Femur (tissue), 1 donor: ENCODE results near the gene SUZ12.
"Not testable (repeated sequence)": the region's sequence is repeated elsewhere in the genome, so short reads cannot be mapped to it uniquely, and the experiment has no call there.

Experiments
- DNase-seq: peaks from one replicate; pipeline ENCODE4 v3.0.0-alpha.2; 2017

SUZ12 gene

DNA sequence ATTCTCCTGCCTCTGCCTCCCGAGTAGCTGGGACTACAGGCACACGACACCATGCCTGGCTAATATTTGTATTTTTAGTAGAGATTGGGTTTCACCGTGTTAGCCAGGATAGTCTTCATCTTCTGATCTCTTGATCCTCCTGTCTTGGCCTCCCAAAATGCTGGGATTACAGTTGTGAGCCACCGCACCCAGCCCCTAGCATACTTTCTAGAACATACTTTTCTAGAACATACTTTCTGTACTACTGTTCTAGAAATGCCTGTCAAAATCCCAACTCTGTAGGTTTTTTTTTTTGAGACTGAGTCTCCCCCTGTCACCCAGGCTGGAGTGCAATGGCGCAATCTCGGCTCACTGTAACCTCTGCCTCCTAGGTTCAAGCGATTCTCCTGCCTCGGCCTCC, 27.3 kb downstream of the SUZ12 start:
- not testable (repeated sequence) for DNase-seq

DNA sequence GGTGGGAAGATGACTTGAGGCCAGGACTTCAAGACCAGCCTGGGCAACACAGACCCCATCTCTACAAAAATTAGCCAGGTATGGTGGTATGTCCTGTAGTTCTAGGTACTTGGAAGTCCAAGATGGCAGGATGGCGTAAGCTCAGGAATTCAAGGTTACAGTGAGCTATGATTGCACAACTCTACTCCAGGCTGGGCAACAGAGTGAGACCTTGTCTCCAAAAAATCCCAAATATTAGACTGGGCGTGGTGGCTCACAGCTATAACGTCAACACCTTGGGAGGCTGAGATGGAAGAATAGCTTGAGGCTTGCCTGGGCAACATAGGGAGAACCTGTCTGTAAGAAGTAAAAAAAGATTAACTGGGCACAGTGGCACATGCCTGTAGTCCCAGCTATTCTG, 30.8 kb downstream of the SUZ12 start:
- no peak for DNase-seq

DNA sequence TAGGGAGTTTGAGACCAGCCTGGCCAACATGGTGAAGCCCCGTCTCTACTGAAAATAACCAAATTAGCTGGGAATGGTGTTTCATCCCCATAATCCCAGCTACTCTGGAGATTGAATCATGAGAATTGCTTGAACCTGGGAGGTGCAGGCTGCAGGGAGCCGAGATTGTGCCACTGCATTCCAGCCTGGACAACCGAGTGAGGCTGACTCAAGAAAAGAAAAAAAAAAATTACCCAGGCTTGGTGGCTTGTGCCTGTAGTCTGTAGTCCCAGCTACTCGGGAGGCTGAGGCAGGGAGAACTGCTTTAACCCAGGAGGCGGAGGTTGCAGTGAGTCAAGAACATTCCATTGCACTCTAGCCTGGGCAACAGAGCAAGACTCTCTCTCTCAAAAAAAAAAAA, 33.6 kb downstream of the SUZ12 start:
- DNase-seq, result not testable (repeated sequence)

DNA sequence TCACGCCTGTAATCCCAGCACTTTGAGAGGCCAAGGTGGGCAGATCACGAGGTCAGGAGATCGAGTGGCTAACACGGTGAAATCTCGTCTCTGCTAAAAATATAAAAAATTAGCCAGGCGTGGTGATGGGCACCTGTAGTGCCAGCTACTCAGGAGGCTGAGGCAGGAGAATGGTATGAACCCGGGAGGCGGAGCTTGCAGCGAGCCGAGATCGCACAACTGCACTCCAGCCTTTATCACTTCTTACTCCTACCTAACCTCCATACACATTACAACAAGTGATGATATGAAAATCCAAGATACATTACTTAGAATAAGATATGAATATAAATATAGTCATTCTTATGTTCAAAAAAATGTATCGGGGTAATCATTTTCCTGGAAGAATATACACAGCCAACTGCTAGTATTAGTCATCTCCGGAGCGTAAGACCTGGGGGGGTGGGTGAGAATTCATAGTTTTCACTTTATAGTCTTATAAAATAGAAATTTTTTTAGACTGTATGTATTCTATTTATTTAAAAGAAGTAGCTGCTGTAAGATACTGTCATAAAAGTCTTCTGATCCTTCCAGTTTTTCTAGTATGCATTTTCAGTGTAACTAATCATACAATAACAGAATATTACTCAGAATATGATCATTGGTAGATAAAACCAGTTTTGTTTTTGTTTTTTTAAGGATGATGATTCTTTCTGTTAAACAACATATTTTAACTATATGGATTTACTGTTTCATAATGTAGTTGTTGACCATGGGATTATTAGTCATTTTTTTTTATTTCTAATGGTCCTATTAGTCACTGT, 37.7 kb downstream of the SUZ12 start:
- not testable (repeated sequence) for DNase-seq

DNA sequence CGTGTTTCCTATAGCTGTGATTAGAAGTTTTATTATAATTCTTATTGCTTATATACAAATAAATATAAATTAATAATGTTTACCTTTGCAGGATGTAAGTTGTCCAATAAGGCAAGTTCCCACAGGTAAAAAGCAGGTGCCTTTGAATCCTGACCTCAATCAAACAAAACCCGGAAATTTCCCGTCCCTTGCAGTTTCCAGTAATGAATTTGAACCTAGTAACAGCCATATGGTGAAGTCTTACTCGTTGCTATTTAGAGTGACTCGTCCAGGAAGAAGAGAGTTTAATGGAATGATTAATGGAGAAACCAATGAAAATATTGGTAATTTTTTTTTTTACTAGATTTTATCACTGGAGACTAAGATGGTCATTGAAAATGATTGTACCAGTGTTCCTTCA, 38.6 kb downstream of the SUZ12 start:
- DNase-seq, result not testable (repeated sequence)

DNA sequence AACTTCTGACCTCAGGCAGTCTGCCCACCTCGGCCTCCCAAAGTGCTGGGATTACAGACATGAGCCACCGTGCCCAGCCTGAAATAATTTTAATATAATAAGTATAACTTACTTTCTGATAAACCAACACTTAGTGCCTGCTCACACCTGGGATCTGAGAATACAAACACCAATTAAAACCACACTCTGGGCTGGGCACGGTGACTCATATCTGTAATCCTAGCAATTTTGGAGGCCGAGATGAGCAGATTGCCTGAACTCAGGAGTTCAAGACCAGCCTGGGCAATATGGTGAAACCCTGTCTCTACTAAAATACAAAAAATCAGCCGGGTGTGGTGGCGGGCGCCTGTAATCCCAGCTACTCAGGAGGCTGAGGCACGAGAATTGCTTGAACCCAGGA, 55.0 kb downstream of the SUZ12 start:
- DNase-seq, result not testable (repeated sequence)

DNA sequence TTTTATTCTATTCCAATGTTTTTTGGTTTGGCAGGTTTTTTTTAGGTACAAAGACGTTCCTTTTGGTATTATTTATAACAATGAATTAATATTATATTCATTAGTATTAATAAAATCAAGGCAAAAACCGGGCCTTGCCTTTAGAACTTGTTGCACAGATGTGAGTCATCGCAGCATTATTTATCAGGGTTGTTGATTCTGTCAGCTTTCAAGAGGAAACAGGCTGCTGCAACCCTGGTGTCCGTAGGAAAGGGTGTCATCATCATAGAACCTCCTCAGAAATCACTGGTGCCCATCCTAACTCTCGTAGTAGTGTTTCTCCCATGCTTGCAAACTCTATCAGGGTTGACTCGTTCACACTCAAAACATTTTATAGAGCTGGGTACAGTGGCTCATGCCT, 60.2 kb downstream of the SUZ12 start:
- no peak for DNase-seq

DNA sequence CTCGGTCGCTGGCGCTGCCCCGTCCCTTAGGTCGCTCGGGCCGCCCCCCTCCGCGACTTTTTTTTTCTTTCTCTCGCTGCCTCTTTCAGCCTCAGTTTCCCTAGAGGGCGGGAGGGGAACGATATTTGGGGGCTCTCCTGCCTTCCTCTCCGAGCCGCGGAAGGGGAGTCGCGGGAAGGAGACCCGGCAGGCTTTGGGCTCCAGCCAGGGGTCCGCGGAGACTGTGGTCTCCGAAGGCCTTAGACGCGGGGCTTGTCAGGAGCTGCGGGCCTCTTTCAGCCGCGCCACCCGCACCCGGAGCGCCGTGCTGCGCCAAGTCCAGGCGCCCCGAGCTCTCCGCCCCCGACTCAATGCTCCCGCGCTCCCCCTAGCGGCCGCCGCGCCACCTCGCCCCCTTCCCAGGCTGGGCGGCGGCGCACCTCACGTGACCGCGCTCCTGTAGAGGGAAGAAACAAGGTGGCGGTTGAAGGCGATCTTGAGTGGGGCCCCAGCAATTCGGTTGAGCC, 70.2 kb downstream of the SUZ12 start, which contains the start of gene LRRC37B:
Gene LRRC37B (plus strand): TSS at position 427 of the 506 bp plus-strand sequence. CDS start 14,010 bp downstream, outside the sequence.
- peak; percentile 93 for DNase-seq

DNA sequence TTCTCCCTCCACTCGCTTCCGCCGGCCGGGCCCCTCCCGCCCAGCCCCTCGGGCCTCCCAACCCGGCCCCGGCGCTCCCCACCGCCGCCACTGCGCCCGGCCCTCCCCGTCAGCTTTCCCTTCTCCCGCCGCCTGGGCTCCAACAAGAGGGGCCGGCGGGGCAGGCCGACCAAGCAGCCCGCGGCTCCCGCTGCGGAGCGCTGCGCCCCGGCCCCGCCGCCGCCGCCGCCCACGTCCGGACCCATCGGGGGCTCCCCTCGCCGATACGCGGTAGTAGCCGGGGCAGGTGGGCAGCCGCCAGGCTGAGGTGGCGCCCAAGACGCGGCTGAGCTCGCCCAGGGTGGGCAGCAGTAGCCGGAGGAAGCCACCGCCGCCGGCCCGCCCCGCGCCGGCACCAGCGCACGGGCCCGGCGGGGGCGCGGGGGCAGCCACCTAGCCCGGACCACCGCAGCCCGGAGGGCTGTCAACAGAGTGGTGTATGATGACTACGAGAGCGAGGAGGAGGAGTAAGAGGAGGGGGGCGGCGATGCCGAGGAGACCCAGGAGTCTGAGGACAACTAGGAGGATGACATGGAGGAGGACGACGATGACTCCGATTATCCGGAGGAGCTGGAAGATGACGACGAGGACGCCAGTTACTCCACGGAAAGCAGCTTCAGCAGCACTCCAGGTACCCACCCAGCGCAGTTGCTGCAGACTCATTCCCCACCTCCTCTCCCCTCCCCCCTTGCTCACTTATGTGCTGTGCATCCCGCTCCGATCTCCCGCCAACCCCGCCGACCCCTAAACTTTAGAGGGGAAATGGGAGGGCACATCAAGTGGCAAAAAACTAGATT, 70.9 kb downstream of the SUZ12 start:
- peak; percentile 50 for DNase-seq

DNA sequence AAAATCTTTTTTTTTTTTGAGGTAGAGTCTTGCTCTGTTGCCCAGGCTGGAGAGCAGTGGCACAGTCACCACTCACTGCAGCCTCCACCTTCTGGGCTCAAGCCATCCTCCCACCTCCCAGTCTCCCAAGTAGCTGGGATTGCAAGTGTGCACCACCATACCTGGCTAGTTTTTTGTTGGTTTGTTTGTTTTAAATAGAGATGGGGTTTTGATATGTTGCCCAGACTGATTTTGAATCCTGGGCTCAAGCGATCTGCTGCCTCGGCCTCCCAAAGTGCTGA, 72.4 kb downstream of the SUZ12 start:
- no peak for DNase-seq

DNA sequence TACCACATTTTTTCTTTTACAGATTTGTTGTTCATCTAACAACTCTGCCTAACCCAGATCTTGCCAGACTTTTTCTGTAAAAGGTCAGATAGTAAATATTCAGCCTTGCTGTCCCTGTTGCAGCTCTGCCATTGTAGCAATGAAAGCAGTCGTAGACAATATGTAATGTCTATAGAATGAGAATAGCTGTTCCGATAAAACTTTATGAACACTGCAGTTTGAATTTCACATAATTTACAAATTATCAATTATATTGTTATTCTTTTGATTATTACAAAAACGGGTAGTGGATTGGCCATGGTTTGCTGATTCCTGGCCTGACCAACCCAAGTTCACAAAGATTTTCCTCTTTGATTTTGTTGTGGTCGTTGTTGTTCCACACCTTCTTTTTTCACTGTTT, 73.3 kb downstream of the SUZ12 start:
- no peak for DNase-seq

DNA sequence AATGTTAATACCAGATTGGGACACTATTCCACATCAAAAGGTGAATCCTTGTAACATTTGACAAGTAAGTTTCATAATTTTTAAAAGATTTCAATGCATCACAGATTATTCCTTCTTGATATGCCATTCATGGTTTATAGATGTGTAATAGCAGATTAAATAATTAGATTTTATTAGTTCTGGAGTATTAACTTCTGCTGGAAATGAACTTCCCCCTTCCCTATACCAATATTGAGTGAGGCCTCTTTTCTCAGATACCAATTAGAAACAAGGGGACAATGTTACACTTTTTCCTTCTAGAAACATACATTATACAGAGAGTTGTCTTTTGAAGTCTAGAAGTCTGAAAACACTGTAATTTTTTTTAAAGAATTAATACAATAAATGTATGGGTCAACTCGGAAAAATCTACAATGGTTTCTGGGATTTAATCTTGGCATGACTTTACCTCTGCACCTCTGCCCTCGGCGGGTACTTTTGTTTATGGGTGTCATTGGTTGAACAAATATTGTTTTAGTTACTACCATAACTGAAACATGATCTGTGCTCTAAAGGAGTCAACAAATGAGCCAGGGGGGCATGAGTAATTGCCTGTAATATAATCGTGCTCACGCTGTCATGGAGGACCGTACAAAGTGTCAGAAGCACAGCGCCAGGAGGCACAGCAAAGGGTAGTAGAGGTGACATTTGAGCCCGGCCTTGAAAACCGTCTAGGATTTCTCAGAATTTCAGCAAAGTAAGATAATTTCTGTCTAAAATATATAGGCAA, 78.6 kb downstream of the SUZ12 start:
- no peak for DNase-seq

DNA sequence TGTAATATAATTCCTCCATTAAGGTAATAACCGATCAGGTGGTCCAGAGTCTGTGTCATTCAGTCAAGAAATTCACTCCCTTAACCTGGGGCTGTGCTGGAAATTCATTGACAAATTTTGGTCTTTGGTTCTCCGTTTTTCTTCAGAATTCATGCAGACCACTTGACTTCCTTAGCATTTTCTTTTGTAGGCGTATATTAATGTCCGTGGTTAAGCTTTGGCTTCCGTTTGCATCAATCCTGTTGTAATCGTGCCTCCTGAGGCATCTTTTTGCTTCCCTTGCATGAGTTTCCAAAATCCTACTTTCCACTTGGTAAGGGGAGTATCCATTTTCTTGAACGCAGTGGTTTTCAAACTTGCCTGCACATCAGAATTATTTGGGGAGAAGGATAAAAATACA, 79.4 kb downstream of the SUZ12 start:
- DNase-seq, result no peak

DNA sequence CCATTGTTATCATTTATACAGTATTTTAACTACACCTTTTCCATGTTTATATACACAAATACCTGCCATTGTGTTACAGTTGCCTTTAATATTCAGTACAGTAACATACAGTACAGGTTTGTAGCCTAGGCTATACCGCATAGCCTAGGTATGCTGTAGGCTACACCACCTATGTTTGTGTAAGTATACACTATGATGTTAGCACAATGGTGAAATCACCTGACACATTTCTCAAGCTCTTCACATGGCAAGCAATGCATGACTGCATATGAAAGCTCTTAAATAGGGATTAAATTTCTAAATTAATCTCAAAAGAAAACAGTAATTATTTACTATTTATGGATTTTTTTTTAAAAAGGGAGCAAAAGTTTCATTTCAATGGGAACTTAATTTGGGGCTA, 82.4 kb downstream of the SUZ12 start:
- DNase-seq, result no peak

DNA sequence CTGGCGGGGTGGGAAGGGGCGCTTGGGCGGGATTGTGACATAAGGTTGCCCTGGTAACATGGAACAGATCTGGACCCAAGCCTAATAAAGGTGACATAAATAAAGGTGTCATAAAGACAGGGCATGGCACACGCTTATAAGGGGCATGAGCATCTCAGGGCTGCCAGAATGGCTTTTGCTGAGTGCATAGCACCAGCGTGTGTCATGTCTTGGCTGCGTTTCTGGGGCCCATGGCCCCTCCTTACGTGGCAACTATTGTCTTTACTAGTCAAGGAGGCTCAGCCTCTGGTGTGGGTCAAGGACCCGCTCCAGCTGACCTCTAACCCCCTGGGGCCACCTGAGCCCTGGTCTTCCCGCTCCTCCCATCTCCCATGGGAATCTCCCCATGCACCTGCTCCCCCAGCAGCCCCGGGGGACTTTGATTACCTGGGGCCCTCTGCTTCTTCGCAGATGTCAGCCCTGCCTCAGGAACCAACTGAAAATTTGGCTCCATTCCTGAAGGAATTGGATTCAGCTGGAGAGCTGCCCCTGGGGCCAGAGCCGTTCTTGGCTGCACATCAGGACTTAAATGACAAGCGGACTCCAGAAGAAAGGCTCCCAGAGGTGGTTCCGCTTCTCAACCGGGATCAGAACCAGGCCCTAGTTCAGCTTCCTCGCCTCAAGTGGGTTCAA, 84.3 kb downstream of the SUZ12 start:
- no peak for DNase-seq

DNA sequence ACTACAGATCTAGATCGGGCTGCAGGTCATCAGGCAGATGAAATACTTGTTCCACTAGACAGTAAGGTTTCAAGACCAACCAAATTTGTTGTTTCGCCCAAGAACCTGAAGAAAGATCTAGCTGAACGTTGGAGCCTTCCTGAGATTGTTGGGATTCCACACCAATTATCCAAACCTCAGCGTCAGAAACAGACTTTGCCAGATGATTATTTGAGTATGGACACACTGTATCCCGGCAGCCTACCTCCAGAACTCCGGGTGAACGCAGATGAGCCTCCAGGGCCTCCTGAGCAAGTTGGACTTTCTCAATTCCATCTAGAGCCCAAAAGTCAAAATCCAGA, 84.8 kb downstream of the SUZ12 start:
- DNase-seq, result no peak

DNA sequence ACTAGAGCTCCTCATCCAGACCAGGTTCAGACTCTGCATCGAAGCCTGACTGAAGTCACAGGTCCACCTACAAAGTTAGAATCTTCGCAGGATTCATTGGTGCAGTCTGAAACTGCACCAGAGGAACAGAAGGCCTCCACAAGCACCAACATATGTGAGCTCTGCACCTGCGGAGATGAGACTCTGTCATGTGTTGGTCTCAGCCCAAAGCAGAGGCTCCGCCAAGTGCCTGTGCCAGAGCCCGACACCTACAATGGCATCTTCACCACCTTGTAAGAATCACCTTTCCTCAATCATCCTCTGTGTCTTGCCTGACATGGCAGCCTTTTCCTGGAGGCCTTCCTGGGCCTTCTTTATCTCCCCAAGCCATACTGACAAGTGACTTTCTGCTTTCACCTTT, 85.7 kb downstream of the SUZ12 start:
- not testable (repeated sequence) for DNase-seq

DNA sequence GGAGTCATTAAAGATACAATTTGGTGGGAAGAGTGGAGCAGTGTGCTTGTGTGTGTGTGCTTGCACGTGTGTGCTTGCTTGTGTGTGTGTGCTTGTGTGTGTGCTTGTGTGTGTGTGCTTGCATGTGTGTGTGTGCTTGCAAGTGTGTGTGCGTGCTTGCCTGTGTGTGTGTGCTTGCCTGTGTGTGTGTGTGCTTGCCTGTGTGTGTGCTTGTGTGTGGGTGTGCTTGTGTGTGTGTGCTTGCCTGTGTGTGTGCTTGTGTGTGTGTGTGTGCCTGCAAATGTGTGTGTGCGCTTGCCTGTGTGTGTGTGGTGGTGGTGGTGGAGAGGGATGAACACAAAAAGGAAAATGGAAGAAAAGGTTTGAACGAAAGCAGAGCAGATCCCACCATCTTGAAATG, 90.5 kb downstream of the SUZ12 start:
- DNase-seq, result not testable (repeated sequence)

DNA sequence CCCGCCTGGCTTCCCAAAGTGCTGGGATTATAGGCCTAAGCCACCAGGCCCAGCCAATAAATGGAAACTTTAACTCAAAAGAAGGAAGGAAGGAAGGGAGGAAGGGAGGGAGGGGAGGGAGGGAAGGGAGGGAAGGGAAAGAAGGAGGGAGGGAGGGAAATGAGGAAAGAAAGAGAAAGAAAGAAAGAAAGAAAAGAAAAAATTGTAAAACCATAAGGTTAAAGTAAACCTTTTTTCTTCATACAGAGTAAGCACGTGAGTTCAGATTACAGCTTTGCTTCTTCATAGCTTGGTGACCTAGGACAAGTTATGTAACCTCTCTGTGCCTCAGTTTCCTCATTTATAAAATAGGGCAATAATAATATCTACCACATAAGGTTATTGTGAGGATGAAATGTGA, 96.4 kb downstream of the SUZ12 start:
- no peak for DNase-seq

DNA sequence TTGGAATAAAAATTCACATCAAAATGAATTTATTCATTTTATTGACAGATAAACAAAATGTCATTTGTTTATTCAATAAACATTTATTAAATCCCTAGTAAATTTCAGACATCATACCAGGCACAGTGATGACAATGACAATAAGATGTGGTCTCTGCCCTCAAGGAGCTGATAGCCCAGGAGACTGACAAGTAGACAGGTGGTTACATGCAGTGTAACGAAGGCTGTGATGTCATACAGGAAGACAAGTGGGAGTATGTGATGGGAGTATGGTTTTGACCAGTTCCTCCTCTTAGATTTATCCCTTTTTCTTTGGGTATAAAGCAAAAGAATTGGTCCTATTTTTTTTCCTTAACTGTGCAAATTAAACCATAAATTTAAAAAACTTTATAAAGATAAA, 97.0 kb downstream of the SUZ12 start:
- DNase-seq, result not testable (repeated sequence)

DNA sequence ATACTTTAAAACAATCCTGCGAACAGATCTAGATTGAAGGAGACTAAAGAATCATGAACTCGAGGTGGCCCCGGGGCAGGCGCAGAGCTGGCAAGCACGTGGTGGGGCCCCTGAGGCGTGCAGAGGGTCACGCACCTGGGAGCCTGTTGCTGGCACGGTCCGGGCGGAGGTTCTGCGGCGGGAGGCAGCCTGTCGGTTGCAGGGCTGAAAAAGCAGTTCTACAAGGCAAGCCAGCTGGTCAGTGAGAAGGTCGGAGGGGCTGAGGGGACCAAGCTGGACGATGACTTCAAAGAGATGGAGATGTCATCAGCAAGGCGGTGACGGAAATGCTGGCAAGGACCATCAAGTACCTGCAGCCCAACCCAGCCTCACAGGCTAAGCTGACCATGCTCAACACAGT, 103.4 kb downstream of the SUZ12 start:
- not testable (repeated sequence) for DNase-seq

DNA sequence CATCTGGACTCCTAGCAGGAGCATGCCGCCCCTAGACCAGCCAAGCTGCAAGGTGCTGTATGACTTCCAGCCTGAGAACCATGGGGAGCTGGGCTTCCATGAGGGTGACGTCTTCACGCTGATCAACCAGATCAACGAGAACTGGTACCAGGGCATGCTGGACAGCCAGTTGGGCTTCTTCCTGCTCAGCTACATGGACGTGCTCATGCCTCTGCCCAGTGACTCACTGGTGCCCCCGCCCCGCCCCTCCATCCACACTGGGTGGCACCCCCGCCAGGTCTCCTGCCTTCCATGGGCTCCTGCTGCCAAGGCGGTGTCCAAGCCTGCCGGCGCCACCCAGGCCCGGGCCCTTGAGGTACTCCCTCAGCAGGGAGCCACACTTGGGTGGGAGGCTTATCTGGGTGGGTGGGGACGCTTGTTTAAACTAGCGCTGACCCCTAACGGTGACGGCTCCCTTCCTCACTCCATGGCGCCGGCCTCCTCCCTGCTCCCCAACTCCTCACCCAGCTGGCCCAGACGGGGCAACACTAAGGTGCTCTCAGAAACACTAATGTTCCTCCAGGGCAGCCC, 104.6 kb downstream of the SUZ12 start:
- not testable (repeated sequence) for DNase-seq
